Measurements from ENCODE around the gene TEX53.

TEX53 gene

GRCh38 chr9:114657705-114658104 is at the start of gene TEX53:
Gene TEX53 (minus strand): TSS chr9:114657805. CDS start chr9:114657774, 31 bp downstream.
- DNase-seq, result no peak

DNA sequence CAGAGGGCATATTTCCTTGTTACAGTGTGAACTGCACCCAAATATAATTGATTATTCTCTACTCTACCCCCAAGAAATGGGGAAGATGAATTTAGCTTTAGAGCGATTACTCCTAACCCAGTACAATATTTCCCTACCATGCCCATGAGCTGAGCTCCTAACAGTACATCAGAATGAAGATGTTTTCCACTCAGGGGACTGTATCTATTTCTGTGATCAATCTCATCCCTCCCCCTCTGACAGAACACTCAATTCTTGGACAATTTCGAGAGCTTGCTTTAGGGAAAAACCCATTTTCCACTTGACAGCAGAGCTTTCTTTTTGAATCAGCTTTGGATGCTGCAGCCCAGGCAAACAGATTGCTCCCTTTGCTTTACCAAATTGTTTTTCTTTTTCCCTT is 49.1 kb upstream of the TEX53 start:
- DNase-seq, result no peak

DNA sequence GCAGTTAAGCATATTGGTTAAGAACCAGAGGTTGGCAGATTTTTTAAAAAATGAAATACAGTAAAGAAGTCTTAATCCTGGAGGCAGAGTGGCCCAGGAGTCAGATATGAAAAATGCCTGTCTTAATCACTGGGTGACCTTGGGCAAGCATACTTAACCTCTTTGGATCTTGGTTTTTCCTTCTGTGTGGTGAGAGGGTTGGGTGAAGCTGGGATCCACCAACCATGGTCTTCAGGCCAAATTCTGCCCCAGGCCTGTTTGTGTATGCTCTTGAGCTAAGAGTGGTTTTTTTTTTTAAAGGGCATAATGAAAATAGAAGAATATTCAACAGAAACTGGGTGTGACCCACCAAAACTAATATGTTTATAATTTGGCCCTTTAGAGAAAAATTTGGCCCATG is 44.4 kb upstream of the TEX53 start:
- DNase-seq, result no peak

- DNase-seq, result no peak
These were observed 40.3 kb upstream of the TEX53 start for GRCh38 chr9:114697951-114698351.

DNA sequence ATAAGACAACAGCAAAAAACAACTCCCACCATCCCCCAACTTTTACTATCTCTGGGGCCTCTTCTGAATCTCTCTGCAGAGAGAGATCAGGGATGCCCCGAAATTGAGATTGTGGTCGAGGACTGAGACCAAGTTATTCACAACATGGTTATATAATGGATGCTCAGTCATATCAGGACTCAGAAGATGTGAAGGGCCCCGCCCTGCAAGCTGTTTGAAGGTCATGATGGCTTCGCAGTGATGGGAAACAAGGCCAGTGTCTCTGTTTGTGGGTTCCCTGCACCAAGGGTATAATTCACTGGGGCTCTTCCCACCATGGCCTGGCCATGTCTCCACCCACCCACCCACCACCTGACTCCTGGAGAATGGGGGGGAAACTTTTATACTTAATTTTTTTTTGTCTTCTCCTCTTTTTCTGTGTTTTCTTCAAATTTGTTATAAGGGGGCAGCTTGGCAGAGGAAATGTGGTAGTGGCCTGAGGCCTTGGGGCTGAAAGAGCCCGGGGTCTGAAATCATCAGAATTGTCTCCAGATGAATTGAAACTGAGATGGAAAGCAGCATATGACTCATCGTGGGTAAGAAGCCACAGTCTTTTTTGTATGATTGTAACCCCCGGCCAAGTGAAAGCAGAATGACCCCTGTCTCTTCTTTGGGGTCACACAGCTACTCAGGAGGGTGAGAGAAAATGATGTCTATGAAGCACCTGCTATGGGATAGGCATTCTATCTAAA is 39.4 kb upstream of the TEX53 start:
- peak in 1 of 2 donors; percentile 14 for DNase-seq

GRCh38 chr9:114695948-114696347 is 38.3 kb upstream of the TEX53 start:
- DNase-seq, result no peak

- DNase-seq, result no peak
These were observed 37.2 kb upstream of the TEX53 start for GRCh38 chr9:114694719-114695269.

GRCh38 chr9:114694146-114694545 is 36.5 kb upstream of the TEX53 start:
- DNase-seq, result no peak

GRCh38 chr9:114693248-114693855 is 35.7 kb upstream of the TEX53 start:
- DNase-seq, result no peak

DNA sequence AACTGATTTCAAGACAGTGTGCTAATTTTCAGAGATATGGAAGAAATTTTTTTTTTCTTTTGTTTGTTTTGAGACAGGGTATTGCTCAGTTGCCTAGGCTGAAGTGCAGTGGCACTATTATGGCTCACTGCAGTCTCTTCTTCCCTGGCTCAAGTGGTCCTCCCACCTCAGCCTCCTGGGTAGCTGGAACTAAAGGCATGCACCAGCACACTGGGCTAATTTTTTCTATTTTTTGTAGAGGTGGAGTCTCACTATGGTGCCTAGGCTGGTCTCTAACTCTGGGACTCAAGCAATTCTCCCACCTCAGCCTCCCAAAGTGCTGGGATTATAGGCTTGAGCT is 34.3 kb upstream of the TEX53 start:
- DNase-seq, result no peak

GRCh38 chr9:114691046-114691955 is 33.7 kb upstream of the TEX53 start:
- DNase-seq, result peak; percentile 69 to 78

DNA sequence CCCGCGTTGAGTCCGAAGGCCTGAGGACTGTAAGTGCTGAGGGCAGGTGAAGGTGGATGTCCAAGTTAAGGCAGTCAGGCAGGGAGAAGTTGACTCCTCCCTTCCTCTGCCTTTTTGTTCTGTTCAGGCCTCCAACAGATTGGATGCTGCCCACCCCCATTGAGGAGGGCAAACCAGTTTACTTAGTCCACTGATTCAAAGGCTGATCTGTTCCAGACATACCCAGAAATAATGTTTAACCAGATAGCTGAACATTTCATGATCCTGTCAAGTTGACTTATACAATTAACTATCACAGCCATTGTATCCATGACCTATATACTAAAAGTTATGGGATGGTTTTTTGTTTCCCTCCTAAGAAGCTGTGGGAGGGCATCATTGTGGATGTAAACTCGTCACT is 32.7 kb upstream of the TEX53 start:
- DNase-seq, result no peak

- no peak for DNase-seq
These were observed 32.2 kb upstream of the TEX53 start for GRCh38 chr9:114689813-114690212.

- DNase-seq, result no peak
These were observed 31.5 kb upstream of the TEX53 start for GRCh38 chr9:114688909-114689610.

DNA sequence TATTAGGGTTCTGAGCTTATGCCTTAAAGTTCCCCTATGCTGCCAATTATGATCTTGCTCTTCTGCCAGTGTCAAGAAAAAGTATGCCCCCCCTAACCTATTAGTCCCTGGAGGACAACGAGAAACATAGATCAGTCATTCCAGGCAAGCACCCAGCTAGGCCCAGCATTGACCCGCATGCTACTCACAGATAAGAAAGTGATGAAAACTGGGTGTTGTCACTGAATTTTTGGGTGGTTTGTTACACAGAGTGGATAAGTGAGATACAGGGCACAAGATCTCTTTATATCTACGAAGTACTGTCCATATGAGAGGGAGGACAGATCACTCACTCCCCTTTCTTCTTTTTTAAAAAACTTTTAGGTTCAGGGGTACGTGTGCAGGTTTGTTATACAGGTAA is 30.8 kb upstream of the TEX53 start:
- DNase-seq, result no peak

DNA sequence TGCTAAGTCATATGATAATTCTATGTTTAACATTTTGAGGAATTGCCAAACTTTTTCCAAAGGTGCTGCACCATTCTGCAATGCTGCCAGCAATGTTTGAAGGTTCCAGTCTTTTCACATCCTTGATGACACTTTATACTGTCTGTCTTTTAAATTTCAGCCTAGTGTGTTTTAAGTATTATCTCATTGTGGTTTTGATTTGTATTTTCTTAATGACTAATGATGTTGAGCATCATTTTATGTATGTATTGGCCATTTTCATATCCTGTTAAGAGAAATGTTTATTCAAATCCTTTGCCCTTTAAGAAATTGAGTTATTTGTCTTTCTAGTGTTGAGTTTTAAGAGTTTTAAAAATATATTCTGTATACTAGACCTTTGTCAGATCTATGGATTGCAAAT is 29.4 kb upstream of the TEX53 start:
- DNase-seq, result no peak

- no peak for DNase-seq
These were observed 28.3 kb upstream of the TEX53 start for GRCh38 chr9:114685951-114686350.

DNA sequence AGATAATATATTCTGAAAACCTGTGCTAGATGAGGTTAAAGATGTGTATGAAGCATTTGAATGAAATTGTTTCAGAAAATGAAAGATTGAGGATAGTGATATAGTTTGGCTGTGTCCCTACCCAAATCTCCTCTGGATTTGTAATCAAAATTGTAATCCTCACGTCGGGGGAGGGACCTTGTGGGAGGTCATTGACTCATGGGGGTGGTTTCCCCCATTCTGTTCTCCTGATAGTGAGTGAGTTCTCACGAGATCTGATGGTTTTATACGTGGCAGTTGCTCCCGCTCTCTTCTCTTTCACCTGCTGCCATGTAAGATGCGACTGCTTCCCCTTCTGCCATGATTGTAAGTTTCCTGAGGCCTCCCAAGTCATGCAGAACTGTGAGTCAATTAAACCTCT is 26.4 kb upstream of the TEX53 start:
- peak; percentile 29 to 34 for DNase-seq

DNA sequence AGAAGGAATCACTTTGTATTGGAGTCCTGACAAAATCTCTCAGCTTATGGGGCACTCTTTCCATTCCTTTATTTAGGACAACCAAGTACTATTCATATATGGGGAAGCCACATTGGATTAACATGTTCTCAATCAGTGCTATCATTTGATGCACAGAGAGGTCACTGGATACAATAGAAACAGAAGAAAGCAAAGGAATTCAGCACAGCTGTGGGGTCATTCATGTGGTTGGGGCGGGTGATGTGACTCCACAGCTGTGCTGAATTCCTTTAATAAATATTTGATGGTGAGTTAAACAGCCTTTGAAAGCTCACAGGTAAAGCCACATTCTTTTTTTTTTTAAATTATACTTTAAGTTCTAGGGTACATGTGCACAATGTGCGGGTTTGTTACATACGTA is 25.2 kb upstream of the TEX53 start:
- no peak for DNase-seq

GRCh38 chr9:114681594-114682332 is 24.2 kb upstream of the TEX53 start, which contains the start of gene TEX48:
Gene TEX48 (minus strand): TSS chr9:114682192. CDS start chr9:114671723, 10,469 bp downstream.
- peak; percentile 85 to 87 for DNase-seq

DNA sequence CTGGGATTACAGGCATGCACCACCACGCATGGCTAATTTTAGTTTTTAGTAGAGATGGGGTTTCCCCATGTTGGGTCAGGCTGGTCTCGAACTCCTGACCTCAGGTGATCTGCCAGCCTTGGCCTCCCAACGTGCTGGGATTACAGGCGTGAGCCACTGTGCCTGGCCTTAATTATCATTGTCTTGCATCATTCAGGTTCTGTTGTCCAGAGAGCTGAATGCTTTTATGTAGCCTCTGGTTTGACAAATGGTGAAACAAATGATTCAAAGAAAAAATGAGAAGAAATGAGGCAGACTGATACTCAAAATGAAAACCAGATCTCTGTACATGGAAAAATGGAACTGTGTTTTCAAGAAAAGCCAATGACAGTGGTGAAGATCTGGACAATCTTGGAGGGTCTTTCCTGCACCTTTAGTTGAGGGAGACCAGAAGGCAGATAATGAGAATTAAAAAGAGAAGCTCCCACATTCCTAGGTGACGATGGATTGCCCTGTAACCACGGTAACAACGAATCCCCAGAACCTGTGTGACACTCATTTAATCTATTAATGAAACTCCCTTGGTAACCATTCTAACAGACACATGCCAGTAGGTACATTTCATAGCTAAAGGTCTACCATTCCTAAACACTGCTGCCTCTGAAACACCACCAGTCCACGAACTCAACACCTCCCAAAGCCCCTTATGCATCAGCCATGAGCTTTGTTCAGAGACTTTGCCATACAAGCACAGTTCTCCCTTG is 22.8 kb upstream of the TEX53 start:
- no peak for DNase-seq

Measured in activated CD4-positive, alpha-beta T cell treated with anti-CD3 and anti-CD28 coated beads for 4 hours (primary cell).